GM12878 (cell line): ENCODE results near the gene EFCAB10. TPM values are rescaled to one million over a fixed set of nuclear protein-coding genes. Genes with fewer than 3 reads are reported as not detected.
"Not testable (repeated sequence)": the region's sequence is repeated elsewhere in the genome, so short reads cannot be mapped to it uniquely, and the experiment has no call there.

Experiments
- ATAC-seq: fragments of 200-7000 bp; cut with Tn5 transposase; 3 replicates; pipeline ENCODE4 v1.9.1; 2020; ENCODE audit warnings: mild to moderate bottlenecking, moderate library complexity
- BruUV-seq: library from RNA; stranded (reverse); fragments of 400-500 nt; replicated peaks from 2 replicates; lab custom pipeline; 2021; lab: Mats Ljungman, UMichigan
- CTCF ChIA-PET: fragments of 300-600 bp; sonication (Branson Sonifier 250); formaldehyde crosslinking; extraction: SDS; loops from one replicate; lab custom pipeline; 2021; ENCODE audit warnings: inconsistent platforms; lab: Yijun Ruan, JAX
- POLR2A ChIA-PET: fragments of 350-600 bp; formaldehyde crosslinking; extraction: SDS; loops from one replicate; lab custom pipeline; 2021; ENCODE audit warnings: inconsistent platforms; lab: Charles Lee
- RAD21 ChIA-PET: fragments of 300-600 bp; sonication (Branson Sonifier 250); formaldehyde crosslinking; loops from one replicate; lab custom pipeline; 2023; ENCODE audit warnings: antibody characterized with exemption; ENCODE audit not compliant: unreplicated experiment; lab: Charles Lee
- SMC1A ChIA-PET: fragments of 300-600 bp; sonication (Branson Sonifier 250); formaldehyde crosslinking; loops from one replicate; lab custom pipeline; 2023; ENCODE audit not compliant: unreplicated experiment, uncharacterized antibody; lab: Charles Lee
- DNase-seq: peaks from one replicate; pipeline ENCODE4 v3.0.0-alpha.2; 2011; ENCODE audit warnings: low read depth, low spot score
- FAIRE-seq: peaks from 3 replicates; lab custom pipeline; 2011; peaks lifted over from hg19 to GRCh38; lab: Jason Lieb, UNC
- H2AFZ ChIP-seq: 2 replicates; pipeline ENCODE4 v1.6.0; 2011; ENCODE audit warnings: low read depth, low read length, control low read depth; ENCODE audit not compliant: control insufficient read depth
- H3K27ac ChIP-seq: 2 replicates; pipeline ENCODE4 v1.5.1; 2011; ENCODE audit warnings: control low read depth; ENCODE audit not compliant: control insufficient read depth, insufficient read depth
- H3K27me3 ChIP-seq, 2 experiments: replicated peaks in 1 of 2; 2 replicates each; pipeline versions ENCODE4 v1.6.0 to v1.6.1; 2011; ENCODE audit warnings: low read length in 1 of 2; ENCODE audit not compliant: control insufficient read depth in 2 of 2, insufficient read depth in 2 of 2
- H3K36me3 ChIP-seq, 2 experiments: 2 replicates each; pipeline ENCODE4 v1.5.1; 2011; ENCODE audit warnings: low read length in 1 of 2; ENCODE audit not compliant: control insufficient read depth in 2 of 2, insufficient read depth in 2 of 2
- H3K4me1 ChIP-seq: 2 replicates; pipeline ENCODE4 v1.6.1; 2011; ENCODE audit warnings: mild to moderate bottlenecking, low read length, moderate library complexity, mixed read lengths; ENCODE audit not compliant: control insufficient read depth, insufficient read depth
- H3K4me2 ChIP-seq: 2 replicates; pipeline ENCODE4 v1.6.0; 2011; ENCODE audit warnings: control low read depth; ENCODE audit not compliant: control insufficient read depth, insufficient read depth
- H3K4me3 ChIP-seq: fragments of 200-600 bp; sonication (generic); 2 replicates; pipeline ENCODE4 v1.5.1; 2016
- H3K79me2 ChIP-seq: 2 replicates; pipeline ENCODE4 v1.6.0; 2011; ENCODE audit warnings: low read length; ENCODE audit not compliant: control insufficient read depth, insufficient read depth
- H3K9ac ChIP-seq: 2 replicates; pipeline ENCODE4 v1.8.0; 2011; ENCODE audit warnings: low read length, control low read depth, mixed read lengths; ENCODE audit not compliant: control insufficient read depth, insufficient read depth
- H3K9me3 ChIP-seq: replicated peaks from 3 replicates; pipeline ENCODE4 v1.5.1; 2011; ENCODE audit warnings: mild to moderate bottlenecking, low read length; ENCODE audit not compliant: control insufficient read depth, insufficient read depth
- H4K20me1 ChIP-seq: 2 replicates; pipeline ENCODE4 v1.6.0; 2011; ENCODE audit not compliant: control insufficient read depth, insufficient read depth
- POLR2A ChIP-seq: IDR thresholded peaks from 2 replicates; pipeline ENCODE4 v1.6.1; 2011; ENCODE audit warnings: low read depth, mild to moderate bottlenecking, low read length
- WGBS: methylation state at CpG from one replicate; pipeline ENCODE4 v1.1.6; 2016; ENCODE audit warnings: low lambda C conversion rate; ENCODE audit not compliant: insufficient replicate concordance, insufficient coverage; ENCODE audit errors: missing lambda C conversion rate; 5-methylcytosine and 5-hydroxymethylcytosine counted together
- in situ Hi-C: fragments of 300-500 bp; cut with MboI; formaldehyde crosslinking; loops from 9 replicates; pipeline ENCODE4 v1.14.3; 2018; ENCODE audit warnings: mixed read lengths
- intact Hi-C: fragments of 100-400 bp; cut with micrococcal nuclease; formaldehyde crosslinking; loops from one replicate; pipeline ENCODE4 v1.14.2; 2022; ENCODE audit not compliant: unreplicated experiment
- polyA plus RNA-seq, 11 experiments: library from polyadenylated mRNA; depleted of rRNA in 4 of 11; unstranded in 6 of 11; stranded (reverse) in 5 of 11; fragments of >200 nt; fragmentation: Nextera tagmentation in 4 of 11; fragmentation: Illumina TruSeq in 1 of 11; extraction: Ambion mirVana in 4 of 11; extraction: Trizol in 1 of 11; gene quantifications; 1 replicate in 1 of 11; 2 replicates in 10 of 11; pipeline versions ENCODE4 v1.2.1 to v1.2.3, GENCODE V29; 2011 to 2016; ENCODE audit warnings: inconsistent platforms in 2 of 11, missing spikeins in 2 of 11, low read depth in 1 of 11
- total RNA-seq, 4 experiments: library from RNA; depleted of rRNA in 3 of 4; stranded (reverse); fragments of >200 nt in 3 of 4; fragmentation: Illumina TruSeq in 1 of 4; extraction: Trizol in 1 of 4; gene quantifications; 2 replicates each; pipeline versions ENCODE4 v1.2.1 to v1.2.3, GENCODE V29; 2013 to 2021
- TF ChIP-seq, protein P1 (sequence below): fragments of 450-650 bp; conservative IDR thresholded peaks from 2 replicates; pipeline ENCODE4 v1.6.1; 2017; ENCODE audit warnings: mild to moderate bottlenecking, moderate library complexity
- TF ChIP-seq, protein P2 (sequence below): IDR thresholded peaks from 2 replicates; pipeline ENCODE4 v1.6.1; 2011; ENCODE audit warnings: low read depth, mild to moderate bottlenecking, low read length, moderate library complexity, borderline replicate concordance; ENCODE audit errors: extremely low read depth

EFCAB10 gene
- total and polyA plus RNA-seq, 10 of the 15 experiments (the other 5 are each of a cell fraction or from before 2014, with no cell fraction given): 0.38 to 1.0 (median 0.54) TPM; not detected in 6

DNA sequence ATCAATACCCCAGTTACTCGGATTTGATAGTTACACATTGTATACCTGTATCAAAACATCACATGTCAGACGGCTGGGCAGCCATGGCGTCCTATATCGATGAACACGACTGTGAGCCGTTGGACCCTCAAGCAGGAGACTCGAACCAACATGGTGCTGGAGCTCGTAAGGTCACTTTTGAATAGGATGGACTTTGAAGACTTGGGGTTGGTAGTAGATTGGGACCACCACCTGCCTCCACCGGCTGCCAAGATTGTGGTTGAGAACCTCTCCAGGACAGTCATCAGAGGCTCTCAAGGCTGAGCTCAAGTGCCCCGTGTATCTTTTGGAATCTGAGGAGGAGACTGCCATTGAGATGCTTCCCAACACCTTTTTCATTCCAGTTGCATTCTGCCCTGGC is 51.2 kb downstream of the EFCAB10 start:
- H3K27me3 ChIP-seq: no peaks in the 10 kb centered on the region
- 88% methylated on average over 10 of the region's 10 CpGs for WGBS
- H3K27ac ChIP-seq: no peak overlapping the region
- intact Hi-C loops: loop anchor here (5.0 kb wide), 1 partner anchor 57 kb away; no protein-coding TSS in a partner anchor
- CTCF ChIA-PET: interaction anchor here (0.5 to 0.9 kb wide), 2 partner anchors 293 to 377 kb away, joined by 3 read pairs; no protein-coding TSS in a partner anchor
- no peak overlapping the region for H2AFZ ChIP-seq
- TF ChIP-seq, protein P1, sequence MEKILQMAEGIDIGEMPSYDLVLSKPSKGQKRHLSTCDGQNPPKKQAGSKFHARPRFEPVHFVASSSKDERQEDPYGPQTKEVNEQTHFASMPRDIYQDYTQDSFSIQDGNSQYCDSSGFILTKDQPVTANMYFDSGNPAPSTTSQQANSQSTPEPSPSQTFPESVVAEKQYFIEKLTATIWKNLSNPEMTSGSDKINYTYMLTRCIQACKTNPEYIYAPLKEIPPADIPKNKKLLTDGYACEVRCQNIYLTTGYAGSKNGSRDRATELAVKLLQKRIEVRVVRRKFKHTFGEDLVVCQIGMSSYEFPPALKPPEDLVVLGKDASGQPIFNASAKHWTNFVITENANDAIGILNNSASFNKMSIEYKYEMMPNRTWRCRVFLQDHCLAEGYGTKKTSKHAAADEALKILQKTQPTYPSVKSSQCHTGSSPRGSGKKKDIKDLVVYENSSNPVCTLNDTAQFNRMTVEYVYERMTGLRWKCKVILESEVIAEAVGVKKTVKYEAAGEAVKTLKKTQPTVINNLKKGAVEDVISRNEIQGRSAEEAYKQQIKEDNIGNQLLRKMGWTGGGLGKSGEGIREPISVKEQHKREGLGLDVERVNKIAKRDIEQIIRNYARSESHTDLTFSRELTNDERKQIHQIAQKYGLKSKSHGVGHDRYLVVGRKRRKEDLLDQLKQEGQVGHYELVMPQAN: no peak
- TF ChIP-seq POLR2A: no peak
- TF ChIP-seq, protein P2, sequence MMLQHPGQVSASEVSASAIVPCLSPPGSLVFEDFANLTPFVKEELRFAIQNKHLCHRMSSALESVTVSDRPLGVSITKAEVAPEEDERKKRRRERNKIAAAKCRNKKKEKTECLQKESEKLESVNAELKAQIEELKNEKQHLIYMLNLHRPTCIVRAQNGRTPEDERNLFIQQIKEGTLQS: no peak
- TF ChIP-seq, all 136 proteins: peak for 0
- ATAC-seq (no peak), DNase-seq (no peak), FAIRE-seq (no peak)
- ChIA-PET POLR2A (no interaction called here), SMC1A (no interaction called here), RAD21 (no interaction called here)
- Histone ChIP-seq H3K36me3 (no peaks in the 10 kb centered on the region), H3K9ac (no peak overlapping the region), H3K4me1 (peaks cover 3% of the 10 kb centered on the region), H3K4me2 (no peak overlapping the region), H3K4me3 (no peak overlapping the region), H3K79me2 (peaks cover 19% of the 10 kb centered on the region), H3K9me3 (no peaks in the 10 kb centered on the region), H4K20me1 (no peaks in the 10 kb centered on the region)
- TSS peak; percentile 68 for BruUV-seq
- in situ Hi-C loops: no loop called here

DNA sequence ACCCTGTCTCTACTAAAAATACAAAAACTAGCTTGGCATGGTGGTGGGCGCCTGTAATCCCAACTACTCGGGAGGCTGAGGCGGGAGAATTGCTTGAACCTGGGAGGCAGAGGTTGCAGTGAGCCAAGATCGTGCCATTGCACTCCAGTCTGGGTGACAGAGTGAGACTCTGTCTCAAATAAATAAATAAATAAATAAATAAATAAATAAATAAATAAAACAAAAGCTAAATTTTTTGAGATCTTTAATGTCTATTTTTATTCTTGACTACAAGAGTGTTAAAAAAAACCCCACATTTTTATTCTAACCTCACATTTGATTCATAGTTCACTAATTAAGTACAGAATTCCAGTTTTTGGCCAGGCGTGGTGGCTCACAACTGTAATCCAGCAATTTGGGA is 53.6 kb downstream of the EFCAB10 start:
- SMC1A ChIA-PET, H3K4me3 ChIP-seq, CTCF ChIA-PET, H3K9me3 ChIP-seq, H2AFZ ChIP-seq, FAIRE-seq, H3K27ac ChIP-seq, DNase-seq, POLR2A ChIA-PET, H3K79me2 ChIP-seq, BruUV-seq, H3K36me3 ChIP-seq, H3K27me3 ChIP-seq, H3K9ac ChIP-seq, in situ Hi-C loops, H3K4me1 ChIP-seq, RAD21 ChIA-PET, H3K4me2 ChIP-seq, ATAC-seq, H4K20me1 ChIP-seq: not testable (repeated sequence)
- 93% methylated on average over 5 of the region's 5 CpGs for WGBS
- intact Hi-C loops: loop anchor here (10.0 kb wide), 1 partner anchor 873 kb away; no protein-coding TSS in a partner anchor
